ENCODE measurements around the gene PAEP. TPM values are rescaled to one million over a fixed set of nuclear protein-coding genes. Genes with fewer than 3 reads are reported as not detected.
"Not testable (repeated sequence)": the region's sequence is repeated elsewhere in the genome, so short reads cannot be mapped to it uniquely, and the experiment has no call there.

PAEP gene
- total RNA-seq: not detected

DNA sequence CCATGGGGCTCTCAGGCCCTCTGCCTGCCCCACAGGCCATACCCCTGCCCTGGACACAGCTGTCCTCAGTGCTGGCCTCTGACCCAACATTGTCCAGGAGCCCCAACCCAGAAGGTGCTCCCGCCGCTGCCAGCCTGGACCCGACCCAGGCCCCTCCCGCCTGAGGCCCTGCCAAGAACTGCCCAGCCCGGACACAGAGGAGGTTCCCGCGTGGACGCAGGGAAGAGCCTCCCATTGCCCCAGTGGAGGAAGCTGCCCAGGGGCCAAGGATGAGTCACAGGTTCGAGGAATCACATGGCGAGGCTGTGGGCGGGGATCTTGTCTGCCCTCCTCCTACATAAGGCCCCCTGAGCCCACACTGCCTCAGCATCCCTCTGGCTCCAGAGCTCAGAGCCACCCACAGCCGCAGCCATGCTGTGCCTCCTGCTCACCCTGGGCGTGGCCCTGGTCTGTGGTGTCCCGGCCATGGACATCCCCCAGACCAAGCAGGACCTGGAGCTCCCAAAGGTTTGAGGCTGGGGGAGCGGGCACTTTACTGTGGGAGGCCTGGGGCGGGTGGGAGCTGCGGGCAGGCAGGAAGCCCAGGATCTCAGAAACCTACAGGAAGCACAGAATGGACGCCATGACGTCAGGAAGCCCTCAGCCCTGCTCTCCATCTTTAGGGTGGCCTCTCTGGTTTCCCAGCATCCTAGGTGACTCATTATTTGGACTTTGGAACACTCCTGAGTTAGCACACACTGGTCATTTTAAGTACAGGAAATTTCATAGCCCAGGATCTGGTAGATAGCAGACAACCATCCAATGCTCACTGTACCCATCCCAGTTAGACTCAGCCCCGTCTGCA, at the start of gene PAEP:
TSS of gene PAEP (plus strand) at position 366 of the 844 bp plus-strand sequence.
- Histone ChIP-seq H3K36me3 (no peaks in the 10 kb centered on the region), H3K4me3 (no peak within 1 kb of the TSS), H3K9me3 (no peaks in the 10 kb centered on the region), H3K4me1 (no peaks in the 10 kb centered on the region), H3K27ac (no peak within 1 kb of the TSS), H3K27me3 (peaks cover 14% of the 10 kb centered on the region)
- 77% methylated on average over 19 of the region's 20 CpGs; no CpG with 5 or more reads in 1 of the 2 donors for WGBS, 2 donors (ENCODE audit: low coverage in 1 of 2)
- no peak for DNase-seq
- in situ Hi-C loops (cut with MboI; ENCODE audit: low pct_ligation_motif_present in 1 of 4, low pct_unique_long_range_greater_than_20kb in 1 of 4, low sequenced_read_pairs in 3 of 4): no loop called here
- intact Hi-C loops (cut with DNase I; ENCODE audit: low total_unique reads): no loop called here
- TF ChIP-seq POLR2AphosphoS5 (IDR thresholded peaks at IDR 0.05) (no peak), EP300 (IDR thresholded peaks at IDR 0.05; ENCODE audit: low read depth) (no peak), POLR2A (IDR thresholded peaks at IDR 0.05) (no peak)
- TF ChIP-seq, protein P1, sequence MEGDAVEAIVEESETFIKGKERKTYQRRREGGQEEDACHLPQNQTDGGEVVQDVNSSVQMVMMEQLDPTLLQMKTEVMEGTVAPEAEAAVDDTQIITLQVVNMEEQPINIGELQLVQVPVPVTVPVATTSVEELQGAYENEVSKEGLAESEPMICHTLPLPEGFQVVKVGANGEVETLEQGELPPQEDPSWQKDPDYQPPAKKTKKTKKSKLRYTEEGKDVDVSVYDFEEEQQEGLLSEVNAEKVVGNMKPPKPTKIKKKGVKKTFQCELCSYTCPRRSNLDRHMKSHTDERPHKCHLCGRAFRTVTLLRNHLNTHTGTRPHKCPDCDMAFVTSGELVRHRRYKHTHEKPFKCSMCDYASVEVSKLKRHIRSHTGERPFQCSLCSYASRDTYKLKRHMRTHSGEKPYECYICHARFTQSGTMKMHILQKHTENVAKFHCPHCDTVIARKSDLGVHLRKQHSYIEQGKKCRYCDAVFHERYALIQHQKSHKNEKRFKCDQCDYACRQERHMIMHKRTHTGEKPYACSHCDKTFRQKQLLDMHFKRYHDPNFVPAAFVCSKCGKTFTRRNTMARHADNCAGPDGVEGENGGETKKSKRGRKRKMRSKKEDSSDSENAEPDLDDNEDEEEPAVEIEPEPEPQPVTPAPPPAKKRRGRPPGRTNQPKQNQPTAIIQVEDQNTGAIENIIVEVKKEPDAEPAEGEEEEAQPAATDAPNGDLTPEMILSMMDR (IDR thresholded peaks at IDR 0.05): no peak

- in situ Hi-C loops (cut with MboI; ENCODE audit: low pct_ligation_motif_present in 1 of 4, low pct_unique_long_range_greater_than_20kb in 1 of 4, low sequenced_read_pairs in 3 of 4) (no loop called here), intact Hi-C loops (cut with DNase I; ENCODE audit: low total_unique reads) (no loop called here)
- Histone ChIP-seq H3K36me3 (no peaks in the 10 kb centered on the region), H3K27me3 (peaks cover under 1% of the 10 kb centered on the region), H3K4me1 (no peaks in the 10 kb centered on the region), H3K4me3 (no peak overlapping the region), H3K9me3 (no peaks in the 10 kb centered on the region), H3K27ac (no peak overlapping the region)
- TF ChIP-seq EP300 (IDR thresholded peaks at IDR 0.05; ENCODE audit: low read depth) (no peak), POLR2A (IDR thresholded peaks at IDR 0.05) (no peak), POLR2AphosphoS5 (IDR thresholded peaks at IDR 0.05) (no peak)
- TF ChIP-seq, protein P1 (IDR thresholded peaks at IDR 0.05): no peak
- DNase-seq: no peak
- 71 to 78% methylated on average over 6 to 10 of the region's 10 CpGs for WGBS, 2 donors (ENCODE audit: low coverage in 1 of 2)
Measured at GRCh38 chr9:135512241-135512603, 49.3 kb upstream of the PAEP start.

DNA sequence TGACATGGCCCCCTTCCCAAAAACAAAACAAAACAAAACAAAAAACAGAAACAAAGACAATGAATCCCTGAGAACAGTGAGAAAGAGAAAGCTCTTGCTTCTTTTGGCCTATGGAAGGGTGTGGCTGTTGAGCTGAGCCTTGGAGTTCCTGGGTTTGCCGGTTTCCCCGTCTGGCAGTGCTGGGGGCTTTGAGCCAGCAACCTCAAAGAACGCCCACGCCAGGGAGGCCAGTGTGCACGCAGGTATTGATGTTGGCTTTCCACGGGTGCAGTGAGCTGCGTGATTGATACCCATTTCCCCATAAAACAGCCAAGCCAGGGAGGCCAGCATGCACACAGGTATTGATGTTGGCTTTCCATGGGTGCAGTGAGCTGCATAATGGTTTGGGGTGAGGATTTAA, 48.7 kb upstream of the PAEP start:
- no peak overlapping the region for H3K4me3 ChIP-seq
- intact Hi-C loops (cut with DNase I; ENCODE audit: low total_unique reads) (no loop called here), in situ Hi-C loops (cut with MboI; ENCODE audit: low pct_ligation_motif_present in 1 of 4, low pct_unique_long_range_greater_than_20kb in 1 of 4, low sequenced_read_pairs in 3 of 4) (no loop called here)
- TF ChIP-seq, protein P1 (IDR thresholded peaks at IDR 0.05): no peak
- TF ChIP-seq EP300 (IDR thresholded peaks at IDR 0.05; ENCODE audit: low read depth) (no peak), POLR2AphosphoS5 (IDR thresholded peaks at IDR 0.05) (no peak), POLR2A (IDR thresholded peaks at IDR 0.05) (no peak)
- H3K4me1 ChIP-seq: no peaks in the 10 kb centered on the region
- WGBS, 2 donors (ENCODE audit: low coverage in 1 of 2): 34% methylated on average over 7 of the region's 7 CpGs; no CpG with 5 or more reads in 1 of the 2 donors
- H3K27ac ChIP-seq: no peak overlapping the region
- H3K36me3 ChIP-seq: no peaks in the 10 kb centered on the region
- H3K27me3 ChIP-seq: peaks cover 6% of the 10 kb centered on the region
- DNase-seq: no peak
- H3K9me3 ChIP-seq: no peaks in the 10 kb centered on the region

- intact Hi-C loops (cut with DNase I; ENCODE audit: low total_unique reads): no loop called here
- no peak for DNase-seq
- TF ChIP-seq, protein P1 (IDR thresholded peaks at IDR 0.05): no peak
- TF ChIP-seq EP300 (IDR thresholded peaks at IDR 0.05; ENCODE audit: low read depth) (no peak), POLR2A (IDR thresholded peaks at IDR 0.05) (no peak), POLR2AphosphoS5 (IDR thresholded peaks at IDR 0.05) (no peak)
Measured at GRCh38 chr9:135513351-135513846, 48.2 kb upstream of the PAEP start.

GRCh38 chr9:135513906-135514305, 47.6 kb upstream of the PAEP start:
- H3K4me1 ChIP-seq; H3K9me3 ChIP-seq; DNase-seq; H3K27ac ChIP-seq; H3K4me3 ChIP-seq; intact Hi-C loops (cut with DNase I; ENCODE audit: low total_unique reads); H3K36me3 ChIP-seq; in situ Hi-C loops (cut with MboI; ENCODE audit: low pct_ligation_motif_present in 1 of 4, low pct_unique_long_range_greater_than_20kb in 1 of 4, low sequenced_read_pairs in 3 of 4): not testable (repeated sequence)
- peaks cover 12% of the 10 kb centered on the region for H3K27me3 ChIP-seq
- WGBS, 2 donors (ENCODE audit: low coverage in 1 of 2): 77% methylated on average over 8 of the region's 9 CpGs; no CpG with 5 or more reads in 1 of the 2 donors

More at GRCh38 chr9:135513351-135513846, 48.2 kb upstream of the PAEP start:
- no peak overlapping the region for H3K27ac ChIP-seq
- no peaks in the 10 kb centered on the region for H3K36me3 ChIP-seq
- in situ Hi-C loops (cut with MboI; ENCODE audit: low pct_ligation_motif_present in 1 of 4, low pct_unique_long_range_greater_than_20kb in 1 of 4, low sequenced_read_pairs in 3 of 4): no loop called here
- H3K27me3 ChIP-seq: peaks cover 9% of the 10 kb centered on the region
- no peaks in the 10 kb centered on the region for H3K4me1 ChIP-seq
- 80 to 83% methylated on average over 6 to 19 of the region's 19 CpGs for WGBS, 2 donors (ENCODE audit: low coverage in 1 of 2)
- H3K9me3 ChIP-seq: no peaks in the 10 kb centered on the region
- H3K4me3 ChIP-seq: no peak overlapping the region
